Breast epithelium (tissue), 3 donors: ENCODE results near the gene RIPOR1.

Experiments
- POLR2A ChIP-seq: fragments of 450-650 bp; IDR thresholded peaks from one replicate; pipeline ENCODE4 v1.6.1; 2016; ENCODE audit warnings: antibody characterized with exemption, mild to moderate bottlenecking, moderate library complexity
- TF ChIP-seq, protein P1 (sequence below), 3 donors: fragments of 450-650 bp; IDR thresholded peaks; one replicate each; pipeline ENCODE4 v1.5.1; 2016 to 2017; ENCODE audit warnings: antibody characterized with exemption in 3 of 3, mild to moderate bottlenecking in 3 of 3, moderate library complexity in 3 of 3

DNA sequence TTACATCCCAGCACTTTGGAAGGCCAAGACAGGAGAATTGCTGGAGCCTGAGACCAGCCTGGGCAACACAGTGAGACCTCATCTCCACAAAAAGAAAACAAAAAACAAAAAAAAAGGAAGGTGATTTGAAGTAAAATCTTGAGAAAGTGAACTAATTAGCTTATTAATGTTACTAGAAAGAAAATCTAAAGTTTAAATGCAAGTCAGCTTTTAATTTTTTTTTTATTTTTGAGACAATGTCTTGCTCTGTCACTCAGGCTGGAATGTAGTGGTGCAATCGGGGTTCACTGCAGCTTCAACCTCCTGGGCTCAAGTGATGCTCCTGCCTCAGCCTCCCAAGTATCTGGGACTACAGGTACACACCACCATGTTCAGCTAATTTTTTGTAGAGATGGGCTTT is 30.2 kb downstream of the RIPOR1 start:
- no peak for TF ChIP-seq POLR2A
- TF ChIP-seq, protein P1, sequence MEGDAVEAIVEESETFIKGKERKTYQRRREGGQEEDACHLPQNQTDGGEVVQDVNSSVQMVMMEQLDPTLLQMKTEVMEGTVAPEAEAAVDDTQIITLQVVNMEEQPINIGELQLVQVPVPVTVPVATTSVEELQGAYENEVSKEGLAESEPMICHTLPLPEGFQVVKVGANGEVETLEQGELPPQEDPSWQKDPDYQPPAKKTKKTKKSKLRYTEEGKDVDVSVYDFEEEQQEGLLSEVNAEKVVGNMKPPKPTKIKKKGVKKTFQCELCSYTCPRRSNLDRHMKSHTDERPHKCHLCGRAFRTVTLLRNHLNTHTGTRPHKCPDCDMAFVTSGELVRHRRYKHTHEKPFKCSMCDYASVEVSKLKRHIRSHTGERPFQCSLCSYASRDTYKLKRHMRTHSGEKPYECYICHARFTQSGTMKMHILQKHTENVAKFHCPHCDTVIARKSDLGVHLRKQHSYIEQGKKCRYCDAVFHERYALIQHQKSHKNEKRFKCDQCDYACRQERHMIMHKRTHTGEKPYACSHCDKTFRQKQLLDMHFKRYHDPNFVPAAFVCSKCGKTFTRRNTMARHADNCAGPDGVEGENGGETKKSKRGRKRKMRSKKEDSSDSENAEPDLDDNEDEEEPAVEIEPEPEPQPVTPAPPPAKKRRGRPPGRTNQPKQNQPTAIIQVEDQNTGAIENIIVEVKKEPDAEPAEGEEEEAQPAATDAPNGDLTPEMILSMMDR (IDR thresholded peaks at IDR 0.05), result no peak
